Stomach (tissue), 9 donors: ENCODE measurements around the gene LPGAT1. TPM values are rescaled to one million over a fixed set of nuclear protein-coding genes. Genes with fewer than 3 reads are reported as not detected.
"Not testable (repeated sequence)": the region's sequence is repeated elsewhere in the genome, so short reads cannot be mapped to it uniquely, and the experiment has no call there.

Experiments used
- DNase-seq, 2 donors: peaks; one replicate each; pipeline versions ENCODE4 v3.0.0 to v3.0.0-alpha.2; 2013 to 2019
- H3K27ac ChIP-seq, 5 donors: fragments of 200-600 bp in 4 of 5; sonication (generic) in 4 of 5; one replicate each; pipeline ENCODE4 v1.5.1; 2013 to 2019; ENCODE audit warnings: mild to moderate bottlenecking in 1 of 5, moderate library complexity in 1 of 5
- H3K27me3 ChIP-seq, 3 donors: fragments of 200-600 bp; sonication (generic); one replicate each; pipeline ENCODE4 v1.5.1; 2017 to 2019; ENCODE audit warnings: mixed run types in 1 of 3
- H3K36me3 ChIP-seq, 4 donors: fragments of 200-600 bp; sonication (generic); 1 replicate in 3 of 4; 2 replicates in 1 of 4; pipeline ENCODE4 v1.5.1; 2016 to 2019
- H3K4me1 ChIP-seq, 4 donors: fragments of 200-600 bp; sonication (generic); one replicate each; pipeline ENCODE4 v1.5.1; 2016 to 2019
- H3K4me3 ChIP-seq, 4 donors: fragments of 200-600 bp; sonication (generic) in 3 of 4; one replicate each; pipeline ENCODE4 v1.5.1; 2016 to 2019; ENCODE audit warnings: mild to moderate bottlenecking in 1 of 4
- H3K9me3 ChIP-seq, 4 donors: fragments of 200-600 bp; sonication (generic); one replicate each; pipeline ENCODE4 v1.5.1; 2016 to 2019
- EP300 ChIP-seq: sonication (generic); formaldehyde crosslinking; IDR thresholded peaks from one replicate; pipeline ENCODE4 v1.6.1; 2017; ENCODE audit warnings: antibody characterized with exemption
- POLR2A ChIP-seq, 4 donors: fragments of 450-650 bp; IDR thresholded peaks; one replicate each; pipeline ENCODE4 v1.6.1; 2016; ENCODE audit warnings: antibody characterized with exemption in 4 of 4, control low read depth in 2 of 4, mild to moderate bottlenecking in 1 of 4, moderate library complexity in 1 of 4
- POLR2AphosphoS5 ChIP-seq, 3 donors: sonication (generic); formaldehyde crosslinking; IDR thresholded peaks; one replicate each; pipeline ENCODE4 v1.6.1; 2016; ENCODE audit warnings: antibody characterized with exemption in 3 of 3
- WGBS, 5 donors: extraction: QIAGEN DNeasy Blood & Tissue Kit in 3 of 5; methylation state at CpG; one replicate each; pipeline versions ENCODE4 v1.1.5 to v1.1.7; 2013 to 2018; 5-methylcytosine and 5-hydroxymethylcytosine counted together
- intact Hi-C: fragments of 100-400 bp; cut with DNase I; formaldehyde crosslinking; loops from one replicate; pipeline ENCODE4 v1.15.1; 2023; ENCODE audit warnings: low total_unique reads
- polyA plus RNA-seq, 3 donors: library from polyadenylated mRNA; stranded (reverse); fragments of 200-250 nt; gene quantifications; one replicate each; pipeline ENCODE4 v1.2.3, GENCODE V29; 2013
- small RNA-seq, 4 donors: library from RNA; depleted of rRNA; stranded (forward); fragments of <200 nt; gene quantifications; one replicate each; pipeline ENCODE3, GENCODE V24; 2016
- total RNA-seq, 5 donors: library from RNA; depleted of rRNA; stranded (reverse); fragments of >200 nt; gene quantifications; one replicate each; pipeline versions ENCODE4 v1.1.0 to v1.2.3, GENCODE V29; 2014 to 2016
- TF ChIP-seq, protein P1 (sequence below), 7 experiments: fragments of 450-650 bp in 4 of 7; fragments of 200-600 bp in 3 of 7; sonication (generic) in 3 of 7; IDR thresholded peaks; one replicate each; pipeline ENCODE4 v1.5.1; 2016 to 2019; ENCODE audit warnings: antibody characterized with exemption in 7 of 7, control low read depth in 2 of 7, mild to moderate bottlenecking in 1 of 7
- donor health status: healthy with polysubstance abuse.
- donor health status: Bipolar disorder and iron deficiency.
- donor health status: healthy.

LPGAT1 gene
- total and polyA plus RNA-seq, 8 donors: 2.9 to 59.3 (median 5.1) TPM

DNA sequence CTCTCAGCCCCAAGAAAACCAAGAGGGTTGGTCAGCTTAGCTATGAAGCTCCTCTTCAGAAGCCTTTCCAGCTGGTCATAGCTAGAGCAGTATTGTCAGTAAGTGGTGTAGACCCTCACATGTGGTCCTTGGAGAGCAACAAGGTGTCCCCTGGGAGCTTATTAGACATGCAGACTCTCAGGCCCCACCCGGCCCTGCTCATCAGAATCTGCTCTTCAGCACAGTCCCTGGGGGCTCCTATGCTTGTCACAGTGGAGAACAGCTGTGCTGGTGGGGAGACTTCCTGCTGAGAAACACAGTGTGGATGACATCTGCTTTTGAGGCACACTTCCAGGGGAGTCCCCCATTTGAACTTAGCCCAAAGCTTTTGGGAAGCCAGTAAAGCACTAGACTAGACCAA is 133.2 kb downstream of the LPGAT1 start:
- Histone ChIP-seq H3K36me3 (no peaks in the 10 kb centered on the region), H3K4me1 (peaks cover 0 to 11% (median 8%) of the 10 kb centered on the region in 4 donors), H3K27ac (no peak overlapping the region), H3K9me3 (peaks cover 0 to 5% (median 0%) of the 10 kb centered on the region in 4 donors), H3K4me3 (no peak overlapping the region), H3K27me3 (peaks cover 0 to 3% (median 0%) of the 10 kb centered on the region in 3 donors)
- peak in 1 of 2 donors; percentile 47 for DNase-seq
- TF ChIP-seq POLR2A (IDR thresholded peaks at IDR 0.05) (no peak), POLR2AphosphoS5 (IDR thresholded peaks at IDR 0.05) (no peak), EP300 (no peak)
- TF ChIP-seq, protein P1, sequence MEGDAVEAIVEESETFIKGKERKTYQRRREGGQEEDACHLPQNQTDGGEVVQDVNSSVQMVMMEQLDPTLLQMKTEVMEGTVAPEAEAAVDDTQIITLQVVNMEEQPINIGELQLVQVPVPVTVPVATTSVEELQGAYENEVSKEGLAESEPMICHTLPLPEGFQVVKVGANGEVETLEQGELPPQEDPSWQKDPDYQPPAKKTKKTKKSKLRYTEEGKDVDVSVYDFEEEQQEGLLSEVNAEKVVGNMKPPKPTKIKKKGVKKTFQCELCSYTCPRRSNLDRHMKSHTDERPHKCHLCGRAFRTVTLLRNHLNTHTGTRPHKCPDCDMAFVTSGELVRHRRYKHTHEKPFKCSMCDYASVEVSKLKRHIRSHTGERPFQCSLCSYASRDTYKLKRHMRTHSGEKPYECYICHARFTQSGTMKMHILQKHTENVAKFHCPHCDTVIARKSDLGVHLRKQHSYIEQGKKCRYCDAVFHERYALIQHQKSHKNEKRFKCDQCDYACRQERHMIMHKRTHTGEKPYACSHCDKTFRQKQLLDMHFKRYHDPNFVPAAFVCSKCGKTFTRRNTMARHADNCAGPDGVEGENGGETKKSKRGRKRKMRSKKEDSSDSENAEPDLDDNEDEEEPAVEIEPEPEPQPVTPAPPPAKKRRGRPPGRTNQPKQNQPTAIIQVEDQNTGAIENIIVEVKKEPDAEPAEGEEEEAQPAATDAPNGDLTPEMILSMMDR (IDR thresholded peaks at IDR 0.05): no peak
- intact Hi-C loops: no loop called here
- WGBS, 5 donors: 40 to 90% (median 75%) methylated on average over 1 of the region's 1 CpG

DNA sequence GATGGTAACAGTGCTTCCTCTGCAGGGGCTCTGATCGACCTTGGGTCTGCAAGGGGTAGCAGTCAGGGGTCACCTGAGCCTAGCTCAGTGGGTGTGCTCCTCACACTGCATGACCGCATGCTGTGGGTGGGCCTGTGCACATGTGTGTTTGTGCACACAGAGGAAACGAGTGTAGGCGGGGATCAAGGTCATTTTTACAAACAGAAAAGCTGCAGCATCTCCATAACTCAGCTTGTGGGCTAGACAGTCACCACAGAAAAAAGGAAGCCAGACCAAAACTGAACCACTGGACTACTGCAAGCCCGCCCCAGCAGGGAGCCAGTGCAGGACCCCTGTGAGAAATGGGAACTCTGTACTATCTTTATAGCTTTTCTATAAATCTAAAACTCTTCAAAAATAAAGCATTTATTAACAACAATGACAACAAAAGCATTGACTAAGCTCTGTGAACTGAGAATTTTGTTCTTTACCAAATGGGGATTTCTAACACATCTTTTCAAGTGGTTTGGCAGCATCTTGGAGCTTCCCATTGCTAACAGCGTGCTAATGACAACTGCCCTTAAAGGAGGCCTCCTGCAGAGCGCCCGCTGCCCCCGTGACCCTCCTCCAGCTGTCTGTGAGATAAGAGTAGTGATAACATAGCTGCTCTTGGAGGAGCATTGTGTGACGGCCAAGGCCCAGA is 135.3 kb downstream of the LPGAT1 start:
- peaks cover 0 to 5% (median 0%) of the 10 kb centered on the region in 4 donors for H3K9me3 ChIP-seq
- peaks cover 0 to 3% (median 0%) of the 10 kb centered on the region in 3 donors for H3K27me3 ChIP-seq
- no peaks in the 10 kb centered on the region for H3K36me3 ChIP-seq
- H3K4me3 ChIP-seq: no peak overlapping the region
- TF ChIP-seq EP300: no peak
- TF ChIP-seq POLR2AphosphoS5 (IDR thresholded peaks at IDR 0.05): no peak
- TF ChIP-seq POLR2A (IDR thresholded peaks at IDR 0.05): no peak
- TF ChIP-seq, protein P1 (IDR thresholded peaks at IDR 0.05): no peak
- WGBS, 5 donors: 55 to 66% (median 60%) methylated on average over 10 of the region's 10 CpGs
- peak in 1 of 2 donors; percentile 35 for DNase-seq
- H3K4me1 ChIP-seq: peaks cover 0 to 11% (median 8%) of the 10 kb centered on the region in 4 donors
- no peak overlapping the region for H3K27ac ChIP-seq
- intact Hi-C loops: no loop called here

DNA sequence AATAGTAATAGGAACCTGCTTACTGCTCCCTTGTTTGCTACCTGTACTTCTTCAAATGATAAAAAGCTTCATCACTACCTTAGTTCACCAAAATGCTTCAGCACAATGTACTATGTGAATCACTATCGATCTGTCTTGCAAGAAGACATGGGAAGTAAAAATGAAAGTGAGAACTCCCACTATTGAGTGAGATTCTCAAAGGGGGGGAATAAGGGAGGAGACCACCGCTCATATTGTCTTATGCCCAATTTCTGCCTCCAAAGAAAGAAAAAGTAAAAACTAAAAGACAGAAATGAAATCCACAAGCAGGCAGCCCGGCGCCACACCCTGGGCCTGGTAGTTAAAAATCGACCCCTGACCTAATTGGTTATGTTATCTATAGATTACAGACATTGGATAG is 136.7 kb downstream of the LPGAT1 start:
- H3K4me3 ChIP-seq, DNase-seq, intact Hi-C loops, H3K9me3 ChIP-seq, H3K27me3 ChIP-seq, H3K4me1 ChIP-seq, H3K36me3 ChIP-seq, H3K27ac ChIP-seq: not testable (repeated sequence)
- 84 to 95% (median 91%) methylated on average over 5 of the region's 5 CpGs for WGBS, 5 donors

Small RNA genes lying within 50 kb of the gene (small RNA-seq; reads per million reads assigned to genes)
- gene RF00019 (0 reads per million in 4 donors), gene RN7SL344P (0 reads per million in 4 donors)

Other genes starting within 250 kb of the LPGAT1 start
- gene NEK2, start 155.1 kb downstream of the LPGAT1 start, total RNA-seq: 1 to 10 TPM in 2 of 5 donors, not detected in 3; 4.9 to 6.1 TPM
- 1 to 10 TPM; 1.5 to 4.6 (median 2.2) TPM for gene NEK2, start 155.1 kb downstream of the LPGAT1 start, polyA plus RNA-seq
- gene INTS7, start 204.8 kb upstream of the LPGAT1 start, total RNA-seq: 100 to 1,000 TPM in 1 of 5 donors, 10 to 100 TPM in 3, 1 to 10 TPM in 1; 1.2 to 156 (median 18.2) TPM
- gene INTS7, start 204.8 kb upstream of the LPGAT1 start, polyA plus RNA-seq: 1 to 10 TPM; 3.7 to 5.8 (median 4.6) TPM
- gene DTL, start 205.0 kb upstream of the LPGAT1 start, total RNA-seq: 1 to 10 TPM in 2 of 5 donors, under 1 TPM in 1, not detected in 2; 0.58 to 7.5 (median 1.6) TPM
- gene DTL, start 205.0 kb upstream of the LPGAT1 start, polyA plus RNA-seq: 1 to 10 TPM; 1.3 to 4.7 (median 1.4) TPM